Thyroid gland (tissue), 4 donors: ENCODE measurements around the gene CYBC1.

Source experiments
- POLR2A ChIP-seq, 2 donors: fragments of 450-650 bp; IDR thresholded peaks; one replicate each; pipeline ENCODE4 v1.6.1; 2017; ENCODE audit warnings: antibody characterized with exemption in 2 of 2, mild to moderate bottlenecking in 2 of 2, moderate library complexity in 1 of 2
- TF ChIP-seq, protein P1 (sequence below), 6 experiments: fragments of 200-600 bp in 3 of 6; fragments of 450-650 bp in 3 of 6; sonication (generic) in 3 of 6; IDR thresholded peaks; one replicate each; pipeline ENCODE4 v1.5.1; 2016 to 2019; ENCODE audit warnings: antibody characterized with exemption in 6 of 6, mild to moderate bottlenecking in 2 of 6, inconsistent platforms in 1 of 6, moderate library complexity in 1 of 6

DNA sequence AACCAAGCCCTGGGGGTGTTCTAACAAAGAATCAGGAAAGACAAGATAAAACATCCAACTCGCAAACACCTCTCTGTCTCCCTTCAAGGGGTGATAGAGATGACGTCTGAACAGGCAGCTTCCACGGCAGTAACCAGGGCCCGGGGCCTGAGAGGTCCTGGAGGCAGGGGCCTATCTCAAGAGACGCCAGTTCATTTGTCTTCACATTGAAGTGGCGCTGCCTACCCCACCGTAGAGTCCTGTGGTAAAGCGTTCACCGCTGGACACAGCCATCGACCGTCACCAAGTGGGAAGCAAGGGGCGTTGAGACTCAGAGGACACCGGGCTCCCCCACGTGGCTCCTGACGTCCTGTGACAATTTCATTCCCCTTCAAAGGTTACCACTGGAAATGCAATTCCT lies 57.6 kb downstream of the CYBC1 start:
- TF ChIP-seq, protein P1, sequence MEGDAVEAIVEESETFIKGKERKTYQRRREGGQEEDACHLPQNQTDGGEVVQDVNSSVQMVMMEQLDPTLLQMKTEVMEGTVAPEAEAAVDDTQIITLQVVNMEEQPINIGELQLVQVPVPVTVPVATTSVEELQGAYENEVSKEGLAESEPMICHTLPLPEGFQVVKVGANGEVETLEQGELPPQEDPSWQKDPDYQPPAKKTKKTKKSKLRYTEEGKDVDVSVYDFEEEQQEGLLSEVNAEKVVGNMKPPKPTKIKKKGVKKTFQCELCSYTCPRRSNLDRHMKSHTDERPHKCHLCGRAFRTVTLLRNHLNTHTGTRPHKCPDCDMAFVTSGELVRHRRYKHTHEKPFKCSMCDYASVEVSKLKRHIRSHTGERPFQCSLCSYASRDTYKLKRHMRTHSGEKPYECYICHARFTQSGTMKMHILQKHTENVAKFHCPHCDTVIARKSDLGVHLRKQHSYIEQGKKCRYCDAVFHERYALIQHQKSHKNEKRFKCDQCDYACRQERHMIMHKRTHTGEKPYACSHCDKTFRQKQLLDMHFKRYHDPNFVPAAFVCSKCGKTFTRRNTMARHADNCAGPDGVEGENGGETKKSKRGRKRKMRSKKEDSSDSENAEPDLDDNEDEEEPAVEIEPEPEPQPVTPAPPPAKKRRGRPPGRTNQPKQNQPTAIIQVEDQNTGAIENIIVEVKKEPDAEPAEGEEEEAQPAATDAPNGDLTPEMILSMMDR (IDR thresholded peaks at IDR 0.05): no peak
- TF ChIP-seq POLR2A (IDR thresholded peaks at IDR 0.05): no peak
